ENCODE data around the gene TMEM119.

Gene TMEM119

DNA sequence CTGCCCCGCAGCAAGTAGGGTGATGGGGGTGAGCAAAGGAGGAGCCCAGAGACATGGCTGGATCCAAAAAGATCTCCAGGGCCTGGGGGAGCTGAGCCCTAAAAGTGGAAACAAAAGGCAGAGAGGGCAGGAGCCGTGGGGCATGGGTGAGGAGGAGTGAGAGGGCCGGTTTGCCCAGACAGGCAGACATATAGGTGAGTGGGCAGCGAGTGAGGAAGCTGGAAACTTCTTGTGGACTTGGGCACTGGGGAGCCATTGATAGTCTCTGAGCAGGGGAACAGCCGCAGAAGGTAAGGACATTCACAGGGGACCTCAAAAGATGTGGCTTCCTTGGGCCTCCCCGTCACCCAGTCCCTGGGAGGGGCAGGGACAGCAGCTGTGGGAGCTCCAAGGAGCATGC, 16.8 kb upstream of the TMEM119 start:
- DNase-seq: no peak

DNA sequence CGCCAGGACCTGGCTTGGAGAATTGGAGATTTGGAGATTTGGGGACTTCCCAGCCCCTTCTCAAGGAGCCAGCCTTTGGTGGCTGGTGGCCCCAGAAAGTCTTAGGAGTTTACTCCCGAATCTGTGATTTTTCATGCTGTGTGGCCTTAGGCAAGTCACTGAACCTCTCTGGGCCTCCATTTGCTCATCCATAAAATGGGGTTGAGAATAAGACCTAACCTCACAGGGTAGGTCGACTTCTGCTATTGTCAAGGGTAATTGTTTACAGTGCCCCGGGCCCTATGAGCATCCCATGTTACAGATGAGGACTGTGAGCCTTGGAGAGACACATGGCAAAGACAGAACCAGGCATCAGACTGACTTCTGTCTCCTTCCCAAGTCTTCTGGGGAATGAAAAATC, 16.2 kb upstream of the TMEM119 start:
- no peak for DNase-seq

DNA sequence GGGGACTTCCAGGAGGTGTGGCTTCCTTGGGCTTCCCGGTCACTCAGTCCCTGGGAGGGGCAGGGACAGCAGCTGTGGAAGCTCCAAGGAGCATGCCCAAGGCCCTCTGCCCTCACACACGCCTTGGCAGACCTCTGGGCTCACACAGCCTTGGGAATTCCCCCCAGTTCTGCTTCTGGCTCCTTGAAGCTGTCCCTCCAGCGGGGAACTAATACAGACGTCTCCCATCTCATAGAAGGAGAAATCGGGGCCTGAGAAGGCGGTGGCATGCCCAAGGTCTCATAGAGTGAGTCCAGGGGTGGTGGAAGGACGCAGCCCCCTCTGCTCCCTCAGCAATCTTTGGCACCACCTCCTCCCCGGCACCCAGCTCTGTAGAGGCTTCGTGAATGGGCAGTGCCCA, 15.7 kb upstream of the TMEM119 start:
- DNase-seq: no peak

DNA sequence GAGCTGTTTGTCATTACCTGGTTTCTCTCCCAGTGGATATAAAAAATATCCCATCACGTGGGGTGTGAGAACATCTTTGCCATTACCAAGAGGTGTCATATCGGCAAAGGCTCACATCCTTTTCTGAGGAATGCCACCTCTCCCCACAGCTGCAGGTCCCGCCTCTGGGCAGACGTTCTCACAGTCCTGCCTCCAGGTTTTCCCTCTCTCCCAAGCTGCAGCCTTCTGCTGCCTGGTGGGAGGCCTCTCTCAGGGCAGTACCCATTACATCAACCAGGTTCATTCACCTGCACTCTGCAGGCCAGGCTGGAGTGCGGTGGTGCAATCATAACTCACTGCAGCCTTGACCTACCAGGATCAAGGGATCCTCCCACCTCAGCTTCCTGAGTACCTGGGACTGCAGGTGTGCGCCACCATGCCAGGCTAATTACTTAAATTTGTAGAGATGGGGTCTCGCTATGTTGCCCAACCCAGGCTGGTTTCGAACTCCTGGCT, 15.0 kb upstream of the TMEM119 start:
- DNase-seq: no peak

DNA sequence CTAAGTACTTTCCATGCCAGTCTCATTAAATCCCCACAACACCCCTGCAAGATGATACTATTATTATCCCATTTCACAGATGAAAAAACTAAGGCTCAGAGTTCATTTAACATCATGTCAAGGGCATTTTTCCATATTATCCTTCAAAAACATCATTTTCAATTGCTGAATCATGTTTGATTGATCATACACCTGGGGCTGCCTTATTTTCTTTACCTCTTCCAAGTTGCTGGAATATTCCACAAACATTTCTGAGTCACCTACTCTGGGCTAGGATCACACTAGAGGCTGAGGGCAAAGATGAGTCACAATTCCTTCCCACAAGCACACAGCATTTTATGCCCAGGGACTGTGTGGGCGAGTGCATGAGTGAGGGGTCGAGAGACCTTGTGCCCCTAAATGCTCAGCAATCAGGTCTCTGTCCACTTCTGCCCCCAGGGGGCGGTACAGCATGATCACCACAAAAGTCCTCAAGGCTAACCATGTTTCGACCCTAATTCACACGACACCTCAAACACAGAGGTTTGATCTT, 14.1 kb upstream of the TMEM119 start:
- peak; percentile 77 for DNase-seq

DNA sequence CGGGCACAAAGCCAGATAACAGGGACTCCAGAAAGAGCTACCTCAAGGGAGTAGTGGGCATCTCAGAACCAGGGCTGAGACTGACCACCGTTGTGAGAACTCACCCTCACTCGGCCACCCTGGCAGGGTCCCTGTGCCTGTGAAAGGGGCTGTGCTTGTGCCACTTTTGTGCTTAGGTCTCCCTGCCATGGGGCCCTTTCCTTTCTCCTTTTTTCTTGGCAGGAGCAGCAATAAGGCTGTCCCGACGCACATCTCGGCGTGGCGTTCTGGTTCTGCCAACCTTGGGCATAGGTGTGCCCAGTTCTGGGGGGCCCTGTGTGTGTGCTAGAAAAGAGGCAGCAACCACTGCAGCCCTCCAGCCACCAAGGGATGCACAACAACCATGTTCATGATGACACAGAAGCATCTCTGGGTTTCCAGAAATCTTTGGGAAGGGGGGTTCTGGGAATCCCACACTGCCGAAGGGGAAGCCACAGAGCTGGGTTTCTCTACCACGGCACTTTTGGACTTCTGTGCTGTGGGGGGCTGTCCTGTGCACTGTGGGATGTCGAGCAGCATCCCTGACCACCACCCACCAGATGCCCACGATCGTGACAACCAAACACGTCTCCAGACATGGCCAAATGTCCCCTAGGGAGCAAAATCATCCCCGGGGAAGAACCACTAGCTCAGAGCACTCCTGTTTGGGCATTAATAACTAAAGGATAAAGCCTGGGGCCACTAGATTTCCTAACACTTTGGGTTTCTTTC, 13.1 kb upstream of the TMEM119 start:
- DNase-seq: no peak

DNA sequence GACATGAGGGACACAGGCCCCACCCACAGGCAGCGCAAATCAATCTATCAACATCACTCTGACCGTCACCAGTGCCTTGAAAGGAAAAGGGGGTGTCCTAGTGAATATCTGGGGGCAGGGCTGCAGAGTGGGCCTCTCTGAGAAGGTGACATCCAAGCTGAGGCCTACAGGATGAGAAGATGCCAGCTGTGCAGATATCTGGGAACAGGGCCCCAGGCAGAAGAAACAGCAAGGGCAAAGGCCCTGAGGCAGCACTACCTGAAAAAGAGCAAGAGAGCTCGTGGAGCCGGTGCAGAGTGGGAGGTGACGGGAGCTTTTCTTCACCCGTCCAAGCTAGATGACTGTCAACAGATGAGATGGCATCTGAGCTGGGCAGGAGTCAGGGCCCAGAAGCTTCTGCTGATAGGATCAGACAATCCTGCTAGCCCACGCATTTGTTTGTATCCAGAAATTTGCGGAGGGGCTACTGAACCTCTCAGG, 12.5 kb upstream of the TMEM119 start:
- DNase-seq: no peak

DNA sequence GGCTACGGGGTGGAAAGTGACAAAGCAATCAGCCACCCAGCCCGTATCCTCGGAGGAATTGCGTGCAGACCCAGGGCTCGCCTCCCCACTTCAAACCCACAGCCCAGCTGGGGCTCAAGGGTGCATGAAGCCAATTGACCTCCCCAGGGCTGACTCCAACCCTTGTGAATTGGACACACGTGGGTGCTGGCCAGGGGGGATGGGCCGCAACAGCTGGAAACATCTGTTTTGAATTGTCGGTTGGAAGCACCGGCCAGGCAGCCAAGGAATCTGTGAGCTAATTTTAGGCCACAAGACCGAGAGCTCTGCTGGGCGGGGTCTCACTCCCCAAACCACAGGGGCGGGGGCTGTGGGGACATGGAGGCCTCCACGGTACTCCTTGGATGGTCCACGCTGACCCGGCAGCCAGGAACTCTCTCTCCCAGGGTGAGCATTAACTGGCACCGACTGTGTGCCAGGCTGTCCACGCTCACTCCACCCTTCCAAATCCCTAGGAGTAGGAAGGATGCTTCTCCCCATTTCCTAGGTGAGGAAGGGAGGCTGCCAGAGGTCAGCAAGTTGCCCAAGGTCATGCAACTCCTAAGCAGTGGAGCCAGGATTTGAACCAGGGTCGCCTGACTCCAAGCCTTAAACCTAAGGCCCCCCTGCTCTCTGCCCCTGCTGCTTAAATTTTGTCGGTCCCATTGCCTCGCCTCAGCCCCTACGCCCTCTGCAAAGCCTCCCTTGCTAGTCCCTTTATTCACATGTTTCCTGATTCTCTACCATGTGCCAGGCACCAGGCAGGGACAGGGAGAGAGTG, 11.9 kb upstream of the TMEM119 start:
- no peak for DNase-seq

DNA sequence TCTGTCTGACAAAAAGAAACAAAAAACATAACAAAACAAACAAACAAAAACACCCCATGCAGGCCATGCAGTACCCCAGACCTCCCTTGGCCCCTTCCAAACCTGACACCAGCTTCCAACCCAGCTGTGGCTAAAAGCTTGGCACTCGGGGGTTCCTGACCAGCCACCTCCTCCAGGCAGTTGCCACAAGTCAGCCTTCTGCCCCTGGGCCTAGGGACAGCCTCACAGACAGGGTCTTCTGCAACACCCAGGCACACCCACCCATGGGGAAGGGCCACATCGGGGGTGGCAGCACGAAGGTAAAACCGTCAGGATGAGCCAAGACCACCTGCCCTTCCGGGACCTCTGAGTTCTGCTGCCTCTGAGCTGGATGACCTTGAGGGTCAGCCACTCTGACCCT, 10.7 kb upstream of the TMEM119 start:
- DNase-seq: no peak

DNA sequence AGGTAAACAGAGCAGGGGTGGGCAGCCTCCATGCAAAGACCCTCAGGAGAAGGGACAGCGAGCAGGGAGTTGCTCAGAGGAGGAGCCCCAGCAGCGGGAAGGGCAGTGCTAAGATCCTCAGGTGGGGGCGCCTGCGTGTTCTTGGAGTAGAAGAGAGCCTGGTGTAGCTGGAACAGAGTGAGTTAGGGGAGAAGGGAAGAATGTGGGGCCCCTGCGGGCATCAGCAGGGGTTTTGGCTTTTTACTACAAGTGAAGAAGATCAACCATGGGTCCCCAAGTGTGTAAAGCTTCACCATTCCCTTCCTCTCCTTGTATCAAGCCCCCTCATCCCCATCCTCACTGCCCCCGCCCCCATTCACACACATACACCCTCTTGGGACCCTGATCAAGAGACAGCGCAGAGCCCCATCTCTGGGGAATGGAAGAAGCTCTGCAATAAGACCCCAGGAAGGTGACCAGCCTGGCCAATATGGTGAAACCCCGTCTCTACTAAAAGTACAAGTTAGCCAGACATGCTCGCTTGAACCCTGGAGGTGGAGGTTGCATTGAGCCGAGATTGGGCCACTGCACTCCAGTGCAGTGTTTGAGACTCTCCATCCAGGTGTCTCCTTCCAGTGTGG, 10.2 kb upstream of the TMEM119 start:
- no peak for DNase-seq

DNA sequence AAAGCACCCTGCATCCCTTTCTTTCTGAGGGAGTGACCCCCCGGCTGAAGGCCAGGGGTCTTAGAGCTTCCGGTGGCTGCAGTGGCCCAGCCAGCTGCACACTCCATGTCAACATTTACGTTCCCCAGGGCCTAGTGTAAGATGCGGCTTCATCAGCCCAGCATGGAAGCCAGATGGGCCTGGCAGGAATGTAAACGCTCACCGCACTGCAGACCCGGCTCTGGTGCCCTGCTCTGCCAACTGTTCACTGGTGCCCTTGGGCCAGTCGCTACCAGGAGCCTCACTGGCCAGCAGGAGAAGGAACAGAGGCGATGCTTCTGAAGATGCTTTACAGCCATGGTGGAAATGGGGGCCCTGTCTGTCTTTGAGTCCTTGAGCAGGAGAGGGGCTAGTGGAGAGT, 8.6 kb upstream of the TMEM119 start:
- DNase-seq: no peak

DNA sequence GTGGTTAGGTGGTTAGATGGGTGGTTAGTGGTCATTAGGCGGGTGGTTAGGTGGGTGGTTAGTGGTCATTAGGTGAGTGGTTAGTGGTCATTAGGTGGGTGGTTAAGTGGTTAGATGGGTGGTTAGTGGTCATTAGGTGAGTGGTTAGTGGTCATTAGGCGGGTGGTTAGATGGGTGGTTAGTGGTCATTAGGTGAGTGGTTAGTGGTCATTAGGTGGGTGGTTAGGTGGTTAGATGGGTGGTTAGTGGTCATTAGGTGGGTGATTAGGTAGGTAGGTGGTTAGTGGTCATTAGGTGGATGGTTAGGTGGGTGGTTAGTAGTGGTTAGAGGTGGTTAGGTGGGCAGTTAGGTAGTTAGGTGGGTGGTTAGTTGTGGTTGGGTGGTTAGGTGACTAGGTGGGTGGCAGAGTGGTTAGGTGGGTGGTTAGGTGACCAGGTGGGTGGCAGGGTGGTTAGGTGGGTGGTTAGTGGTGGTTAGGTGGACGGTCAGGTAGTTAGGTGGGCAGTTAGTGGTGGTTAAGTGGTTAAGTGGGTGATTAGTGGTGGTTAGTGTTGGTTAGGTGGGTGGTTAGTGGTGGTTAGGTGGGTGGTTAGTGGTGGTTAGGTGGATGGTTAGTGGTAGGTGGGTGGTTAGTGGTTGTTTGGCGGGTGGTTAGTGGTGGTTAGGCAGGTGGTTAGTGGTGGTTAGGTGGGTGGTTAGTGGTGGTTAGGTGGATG, 8.0 kb upstream of the TMEM119 start:
- DNase-seq: no peak

DNA sequence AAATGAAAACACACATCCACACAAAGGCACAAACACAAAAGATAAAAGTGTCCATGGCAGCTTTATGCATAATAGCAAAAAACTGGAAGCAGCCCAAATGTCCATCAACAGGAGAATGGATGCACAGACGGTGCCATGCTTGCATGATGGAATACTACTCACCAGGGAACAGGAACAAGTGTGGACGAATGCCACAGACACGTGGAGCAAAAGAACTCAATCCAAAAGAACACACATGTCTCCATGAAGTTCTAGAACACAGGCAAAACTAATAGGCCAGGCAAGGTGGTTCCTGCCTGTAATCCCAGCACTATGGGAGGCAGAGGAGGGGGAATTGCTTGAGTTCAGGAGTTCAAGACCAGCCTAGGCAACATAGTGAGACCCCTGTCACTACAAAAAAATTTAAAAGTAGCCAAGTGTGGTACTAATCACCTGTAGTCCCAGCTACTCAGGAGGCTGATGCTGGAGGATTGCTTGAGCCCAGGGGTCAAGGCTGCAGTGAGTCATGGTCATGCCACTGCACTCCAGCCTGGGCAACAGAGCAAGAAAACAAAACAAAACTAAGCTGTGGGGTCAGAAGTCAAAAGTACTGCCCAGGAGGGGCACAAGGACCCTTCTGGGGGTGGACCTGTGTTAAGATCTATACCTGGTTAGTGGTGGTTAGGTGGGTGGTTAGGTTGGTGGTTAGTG, 7.3 kb upstream of the TMEM119 start:
- no peak for DNase-seq

DNA sequence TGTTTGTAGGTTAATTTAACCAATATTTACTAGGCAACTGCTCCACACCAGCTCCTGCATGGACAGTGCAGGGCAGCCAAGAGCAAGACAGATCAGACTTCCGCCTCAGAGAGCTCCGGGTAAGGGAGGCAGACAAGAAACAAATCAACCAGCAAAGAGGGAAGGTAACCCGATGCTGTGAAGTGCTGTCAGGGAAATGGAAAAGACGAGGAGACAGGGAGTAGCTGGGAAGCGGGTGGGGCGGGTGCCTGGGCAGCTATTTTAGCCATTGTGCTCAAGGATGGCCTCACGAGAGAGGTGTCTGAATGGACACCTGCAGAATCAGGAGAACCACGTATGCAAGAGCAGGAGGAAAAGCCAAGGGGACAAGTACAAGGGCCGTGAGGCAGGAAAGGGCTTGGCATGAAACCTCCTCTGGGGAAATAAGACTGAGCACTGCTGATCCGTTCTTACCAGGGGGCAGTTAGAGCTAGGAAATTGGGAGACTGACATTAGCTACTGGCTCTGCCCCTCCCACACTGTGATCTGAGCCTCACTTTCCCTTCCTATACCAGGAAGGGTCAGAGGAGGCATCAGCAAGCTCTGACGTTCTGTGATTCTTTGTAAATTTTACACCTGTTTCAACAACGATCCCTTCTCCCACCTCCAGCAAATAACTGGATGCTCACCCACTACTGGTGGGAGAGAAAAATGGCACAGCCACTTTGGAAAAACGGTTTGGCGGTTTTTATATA, 6.5 kb upstream of the TMEM119 start:
- no peak for DNase-seq

DNA sequence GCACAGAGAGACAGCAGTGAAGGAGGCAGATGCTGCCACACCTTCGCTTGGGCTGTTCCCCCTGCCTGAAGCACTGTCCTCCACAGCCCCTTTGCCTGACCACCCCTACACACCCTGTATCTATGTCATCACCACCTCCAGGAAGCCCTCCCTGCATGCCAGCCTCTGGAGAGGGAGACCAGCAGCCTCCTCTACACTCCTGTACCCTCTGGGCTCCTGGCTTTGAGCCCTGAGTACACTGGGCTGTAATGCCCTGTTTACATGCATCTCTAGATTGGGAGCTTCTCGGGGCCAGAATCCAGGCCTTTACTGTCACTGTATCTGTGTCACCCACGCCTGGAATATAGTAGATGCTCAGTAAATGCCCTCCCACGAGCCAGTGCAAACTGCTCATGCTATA, 5.9 kb upstream of the TMEM119 start:
- no peak for DNase-seq

DNA sequence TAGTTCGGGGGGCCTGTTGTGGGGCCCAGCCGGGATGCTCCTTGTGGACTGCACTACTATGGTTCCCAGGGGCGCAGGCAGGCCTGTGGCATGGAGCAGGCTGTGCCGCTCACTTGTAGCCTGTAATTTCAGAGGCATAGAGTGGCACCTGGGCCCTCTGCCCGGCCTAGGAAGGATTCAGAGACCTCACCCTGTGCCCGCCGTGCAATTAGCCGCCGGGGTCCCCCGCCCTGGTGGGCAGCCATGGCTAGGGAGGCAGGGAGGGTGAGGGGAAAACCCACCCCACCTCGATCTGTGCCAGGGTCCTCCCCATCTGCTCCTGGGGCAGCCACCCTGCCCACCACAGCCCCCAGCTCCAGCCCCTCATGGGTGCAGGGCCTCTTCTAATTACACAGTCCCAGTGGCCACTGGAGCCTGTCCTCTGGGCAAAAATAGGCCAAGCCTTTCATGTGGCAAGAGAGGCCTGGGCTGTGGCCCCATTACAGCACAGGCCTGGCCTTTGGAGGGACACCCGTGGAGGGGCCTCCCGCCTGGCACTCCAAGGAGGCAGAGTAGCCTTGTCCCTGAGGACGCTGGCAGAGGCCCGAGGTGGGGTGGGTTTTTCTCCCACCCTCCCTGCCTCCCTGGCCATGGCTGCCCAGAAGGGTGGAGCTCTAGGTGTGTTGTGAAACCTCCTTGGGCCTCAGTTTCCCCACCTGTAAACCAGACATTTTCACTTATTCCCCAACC, 5.3 kb upstream of the TMEM119 start:
- DNase-seq: no peak

DNA sequence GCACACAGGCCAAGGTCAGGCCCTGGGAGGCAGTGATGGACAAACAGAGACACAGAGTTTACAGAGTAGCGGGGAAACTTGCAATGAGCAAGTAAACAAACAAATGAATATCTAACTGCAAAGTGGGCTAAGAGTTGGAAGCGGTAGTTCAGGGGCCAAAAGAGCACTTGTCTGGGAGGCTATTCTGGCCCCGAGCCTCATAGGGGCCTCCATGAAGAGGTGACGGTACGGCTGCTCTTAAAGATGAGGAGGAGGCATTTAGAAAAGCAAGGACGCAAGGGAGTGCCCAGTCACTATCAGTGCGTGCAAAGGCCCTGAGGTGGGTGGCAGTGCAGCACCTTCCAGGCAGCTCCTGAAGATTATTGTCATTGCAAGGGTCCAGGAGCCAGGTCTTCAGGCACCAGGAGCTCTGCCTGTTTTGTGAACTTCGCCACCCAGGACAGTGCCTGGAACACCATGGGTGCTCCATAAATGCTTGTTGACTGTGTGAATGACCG, 4.4 kb upstream of the TMEM119 start:
- DNase-seq: no peak

DNA sequence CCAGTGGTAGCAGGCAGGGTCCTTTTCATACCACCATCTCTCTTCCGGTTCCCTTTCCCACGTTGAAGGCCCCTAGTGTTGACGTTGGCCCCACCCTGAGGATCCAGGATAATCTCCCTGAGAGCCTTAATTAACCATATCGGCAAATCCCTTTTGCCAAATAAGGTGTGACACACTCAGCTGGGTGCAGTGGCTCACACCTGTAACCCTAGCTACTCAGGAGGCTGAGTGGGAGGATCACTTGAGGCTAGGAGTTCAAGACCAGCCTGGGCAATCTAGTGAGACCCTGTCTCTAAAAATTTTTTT, 2.8 kb upstream of the TMEM119 start:
- DNase-seq: no peak

DNA sequence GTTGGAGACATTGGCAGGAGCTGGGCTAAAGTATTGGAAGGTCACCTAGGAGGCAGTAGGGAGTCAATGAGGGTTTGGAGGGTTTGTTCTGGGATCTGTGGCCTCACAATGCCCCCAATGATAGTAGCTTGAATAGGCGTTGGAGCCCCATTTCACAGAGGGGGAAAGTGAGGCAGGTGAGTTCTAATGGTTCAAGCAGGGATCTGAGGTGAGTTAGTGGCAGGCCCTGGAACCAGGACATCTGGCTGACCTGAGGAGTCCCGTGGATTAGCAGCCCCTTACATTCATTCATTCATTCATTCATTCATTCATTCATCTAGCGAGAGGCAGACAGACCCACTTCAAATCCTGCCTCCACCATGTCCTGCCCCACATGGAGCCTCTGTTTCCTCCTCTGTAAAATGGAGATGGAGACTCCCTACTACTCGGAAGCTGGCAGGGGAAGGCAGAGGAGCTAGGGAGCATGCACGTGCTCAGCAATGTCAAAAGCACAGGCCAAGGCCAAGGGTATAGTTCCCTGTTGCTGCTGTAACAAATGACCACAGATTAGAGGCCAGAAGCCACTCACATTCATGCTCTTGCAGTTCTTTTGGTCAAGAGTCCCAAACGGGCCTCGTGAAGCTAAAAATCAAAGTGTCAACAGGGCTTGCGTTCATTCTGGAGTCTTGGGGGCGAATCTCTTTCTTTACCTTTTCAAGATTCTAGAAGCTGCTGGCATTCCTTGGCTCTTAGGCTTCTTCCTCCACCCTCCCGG, 2.2 kb upstream of the TMEM119 start:
- DNase-seq: no peak

DNA sequence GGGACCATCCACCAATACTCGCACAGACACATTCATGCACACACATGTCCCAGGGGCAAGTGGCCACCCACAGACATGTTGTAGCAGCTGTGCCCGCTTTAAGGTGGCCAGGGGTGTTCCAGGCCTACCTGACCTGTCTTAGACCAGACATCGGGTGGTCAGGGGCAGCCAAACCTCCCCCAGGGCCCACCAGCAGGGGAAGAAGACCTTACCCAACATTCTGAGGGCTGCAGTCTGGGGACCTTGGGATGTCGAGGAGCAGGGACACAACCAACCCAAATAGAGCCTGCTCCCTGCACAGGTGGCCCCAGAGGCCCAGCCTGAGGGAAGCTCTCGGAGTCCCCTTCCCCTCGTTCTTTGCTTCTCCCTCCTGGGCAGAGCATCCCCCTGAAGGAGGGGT, 1.7 kb upstream of the TMEM119 start:
- no peak for DNase-seq
